Tibial artery (tissue), 4 donors: ENCODE measurements around the gene CRMP1.

Source experiments
- DNase-seq, 2 donors: peaks; one replicate each; pipeline ENCODE4 v3.0.0-alpha.2; 2019
- H3K27ac ChIP-seq, 2 donors: fragments of 200-600 bp; sonication (generic) in 1 of 2; 1 replicate in 1 of 2; 2 replicates in 1 of 2; pipeline ENCODE4 v1.5.1; 2018 to 2019; ENCODE audit warnings: mild to moderate bottlenecking in 1 of 2
- H3K27me3 ChIP-seq, 2 donors: fragments of 200-600 bp; sonication (generic) in 1 of 2; one replicate each; pipeline versions ENCODE4 v1.5.1 to v1.6.0; 2016 to 2019
- H3K36me3 ChIP-seq, 3 donors: fragments of 200-600 bp; sonication (generic) in 2 of 3; one replicate each; pipeline ENCODE4 v1.5.1; 2016 to 2019; ENCODE audit warnings: mild to moderate bottlenecking in 2 of 3
- H3K4me1 ChIP-seq, 4 donors: fragments of 200-600 bp; sonication (generic) in 2 of 4; 1 replicate in 3 of 4; 2 replicates in 1 of 4; pipeline ENCODE4 v1.5.1; 2016 to 2019
- H3K4me3 ChIP-seq, 2 donors: fragments of 200-600 bp; sonication (generic) in 1 of 2; 1 replicate in 1 of 2; 2 replicates in 1 of 2; pipeline ENCODE4 v1.5.1; 2018 to 2019; ENCODE audit warnings: mild to moderate bottlenecking in 2 of 2
- H3K9me3 ChIP-seq, 3 donors: fragments of 200-600 bp; sonication (generic) in 1 of 3; one replicate each; pipeline ENCODE4 v1.5.1; 2016 to 2019
- CTCF ChIP-seq, 2 experiments: fragments of 200-600 bp in 1 of 2; fragments of 450-650 bp in 1 of 2; IDR thresholded peaks; one replicate each; pipeline ENCODE4 v1.5.1; 2017 to 2019; ENCODE audit warnings: antibody characterized with exemption in 2 of 2, mild to moderate bottlenecking in 1 of 2, moderate library complexity in 1 of 2
- intact Hi-C: fragments of 100-400 bp; cut with DNase I; formaldehyde crosslinking; loops from one replicate; pipeline ENCODE4 v1.15.0; 2023; ENCODE audit warnings: low total_unique reads

The CRMP1 gene

GRCh38 chr4:5823542-5824211 lies 69.2 kb downstream of the CRMP1 start:
- Histone ChIP-seq H3K4me3 (no peak overlapping the region), H3K27me3 (no peaks in the 10 kb centered on the region), H3K4me1 (peaks cover 0 to 4% (median 0%) of the 10 kb centered on the region in 4 donors), H3K27ac (no peak overlapping the region), H3K9me3 (no peaks in the 10 kb centered on the region), H3K36me3 (peaks cover 16 to 75% (median 43%) of the 10 kb centered on the region in 3 donors)
- intact Hi-C loops, result no loop called here
- no peak for TF ChIP-seq CTCF (IDR thresholded peaks at IDR 0.05)
- DNase-seq, result no peak

- H3K9me3 ChIP-seq, result no peaks in the 10 kb centered on the region
- no peaks in the 10 kb centered on the region for H3K27me3 ChIP-seq
- TF ChIP-seq CTCF (IDR thresholded peaks at IDR 0.05), result no peak
- peaks cover 18 to 79% (median 52%) of the 10 kb centered on the region in 3 donors for H3K36me3 ChIP-seq
- H3K4me3 ChIP-seq, result no peak overlapping the region
- H3K27ac ChIP-seq, result no peak overlapping the region
- peaks cover 0 to under 1% (median 0%) of the 10 kb centered on the region in 4 donors for H3K4me1 ChIP-seq
- no peak for DNase-seq
- intact Hi-C loops, result no loop called here
These were observed 70.3 kb downstream of the CRMP1 start for GRCh38 chr4:5822619-5823018.

GRCh38 chr4:5821665-5822358 lies 71.1 kb downstream of the CRMP1 start:
- H3K27ac ChIP-seq, result no peak overlapping the region
- H3K4me3 ChIP-seq, result no peak overlapping the region
- no peaks in the 10 kb centered on the region for H3K9me3 ChIP-seq
- intact Hi-C loops, result no loop called here
- peak; percentile 31 to 35 for TF ChIP-seq CTCF (IDR thresholded peaks at IDR 0.05)
- DNase-seq, result no peak
- no peaks in the 10 kb centered on the region for H3K27me3 ChIP-seq
- peaks cover 21 to 87% (median 57%) of the 10 kb centered on the region in 3 donors for H3K36me3 ChIP-seq
- H3K4me1 ChIP-seq, result no peaks in the 10 kb centered on the region

GRCh38 chr4:5816851-5817375 lies 76.0 kb downstream of the CRMP1 start:
- Histone ChIP-seq H3K4me3 (no peak overlapping the region), H3K36me3 (peaks cover 33 to 93% (median 69%) of the 10 kb centered on the region in 3 donors), H3K27ac (no peak overlapping the region), H3K4me1 (no peaks in the 10 kb centered on the region), H3K9me3 (no peaks in the 10 kb centered on the region), H3K27me3 (no peaks in the 10 kb centered on the region)
- DNase-seq, result peak in 1 of 2 donors; percentile 50
- TF ChIP-seq CTCF (IDR thresholded peaks at IDR 0.05), result no peak
- intact Hi-C loops, result loop anchor here (10.0 kb wide), 1 partner anchor 762 kb away; the partner anchor contains the start of gene STK32B

- Histone ChIP-seq H3K4me3 (no peak overlapping the region), H3K27me3 (no peaks in the 10 kb centered on the region), H3K27ac (no peak overlapping the region), H3K9me3 (no peaks in the 10 kb centered on the region), H3K36me3 (peaks cover 28 to 93% (median 72%) of the 10 kb centered on the region in 3 donors), H3K4me1 (no peaks in the 10 kb centered on the region)
- peak in 1 of 2 donors; percentile 47 for DNase-seq
- intact Hi-C loops, result loop anchor here (10.0 kb wide), 1 partner anchor 761 kb away; the partner anchor contains the start of gene STK32B
- no peak for TF ChIP-seq CTCF (IDR thresholded peaks at IDR 0.05)
These were observed 76.8 kb downstream of the CRMP1 start for GRCh38 chr4:5816101-5816500.
